WERI-Rb-1 (cell line): Measurements from ENCODE around the gene CIAO3.
"Not testable (repeated sequence)": the region's sequence is repeated elsewhere in the genome, so short reads cannot be mapped to it uniquely, and the experiment has no call there.

Experiments used
- DNase-seq: peaks from one replicate; pipeline ENCODE4 v3.0.0-alpha.2; 2020
- H3K27ac ChIP-seq: fragments of 250-450 bp; sonication (Bioruptor Pico); 2 replicates; pipeline ENCODE4 v1.5.1; 2020; ENCODE audit warnings: mild to moderate bottlenecking, moderate library complexity
- H3K27me3 ChIP-seq: fragments of 250-450 bp; sonication (Bioruptor Pico); 2 replicates; pipeline ENCODE4 v1.5.1; 2021; ENCODE audit warnings: mild to moderate bottlenecking, low read depth, moderate library complexity; ENCODE audit not compliant: insufficient read depth, severe bottlenecking
- H3K36me3 ChIP-seq: fragments of 250-450 bp; sonication (Bioruptor Pico); 2 replicates; pipeline ENCODE4 v1.5.1; 2020; ENCODE audit warnings: mild to moderate bottlenecking, moderate library complexity
- H3K4me3 ChIP-seq: 2 replicates; pipeline ENCODE4 v1.5.1; 2011; ENCODE audit warnings: low read depth, mild to moderate bottlenecking, control low read depth, low read length
- H3K9me3 ChIP-seq: fragments of 250-450 bp; sonication (Bioruptor Pico); 2 replicates; pipeline ENCODE4 v1.5.1; 2021; ENCODE audit warnings: mild to moderate bottlenecking, moderate library complexity; ENCODE audit not compliant: severe bottlenecking
- TF ChIP-seq, protein P1 (sequence below): IDR thresholded peaks from 2 replicates; pipeline ENCODE4 v1.5.1; 2011; ENCODE audit warnings: low read depth, mild to moderate bottlenecking, control low read depth, inconsistent platforms, low read length

CIAO3 gene

DNA sequence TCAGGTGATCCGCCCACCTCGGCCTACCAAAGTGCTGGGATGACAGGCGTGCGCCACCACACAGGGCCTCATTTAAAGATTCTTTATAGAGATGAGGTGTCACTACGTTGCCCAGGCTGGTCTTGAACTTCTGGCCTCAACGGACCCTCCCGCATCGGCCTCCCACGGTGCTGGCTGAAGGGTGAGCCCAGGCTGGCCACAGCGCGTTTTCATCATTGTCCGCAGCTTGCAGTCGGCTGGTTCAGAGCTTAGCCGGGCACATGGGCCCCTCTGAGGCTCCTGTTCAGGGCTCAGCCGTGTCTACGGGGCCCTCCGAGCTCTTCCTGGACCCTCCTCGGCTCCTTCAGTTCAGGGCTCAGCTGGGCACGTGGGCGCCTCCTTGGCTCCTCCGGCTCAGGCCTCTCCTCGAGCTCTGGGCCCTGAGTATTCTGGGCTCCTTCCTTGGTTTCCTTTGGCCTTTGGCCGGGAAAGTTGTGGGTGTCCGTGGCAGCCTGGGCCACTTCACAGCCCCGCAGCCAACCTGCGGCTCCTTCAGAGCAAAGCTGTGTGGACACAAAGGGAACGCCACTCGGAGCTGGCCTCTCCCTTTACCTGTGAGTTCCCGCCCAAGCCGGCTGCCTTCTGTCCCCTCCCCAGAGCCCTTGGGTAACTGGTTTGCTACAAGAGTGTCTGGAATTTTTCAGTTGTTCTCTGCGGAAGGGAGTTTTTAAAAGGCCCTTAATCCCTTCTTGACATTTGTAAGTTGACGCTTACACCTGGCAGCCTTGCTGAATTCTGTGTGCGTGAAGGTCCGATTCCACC, 18.5 kb upstream of the CIAO3 start:
- Histone ChIP-seq H3K27me3 (no peaks in the 10 kb centered on the region), H3K4me3 (no peak overlapping the region), H3K27ac (no peak overlapping the region; the same call in 1 of the 2 replicates), H3K9me3 (no peaks in the 10 kb centered on the region), H3K36me3 (no peaks in the 10 kb centered on the region)
- TF ChIP-seq, protein P1, sequence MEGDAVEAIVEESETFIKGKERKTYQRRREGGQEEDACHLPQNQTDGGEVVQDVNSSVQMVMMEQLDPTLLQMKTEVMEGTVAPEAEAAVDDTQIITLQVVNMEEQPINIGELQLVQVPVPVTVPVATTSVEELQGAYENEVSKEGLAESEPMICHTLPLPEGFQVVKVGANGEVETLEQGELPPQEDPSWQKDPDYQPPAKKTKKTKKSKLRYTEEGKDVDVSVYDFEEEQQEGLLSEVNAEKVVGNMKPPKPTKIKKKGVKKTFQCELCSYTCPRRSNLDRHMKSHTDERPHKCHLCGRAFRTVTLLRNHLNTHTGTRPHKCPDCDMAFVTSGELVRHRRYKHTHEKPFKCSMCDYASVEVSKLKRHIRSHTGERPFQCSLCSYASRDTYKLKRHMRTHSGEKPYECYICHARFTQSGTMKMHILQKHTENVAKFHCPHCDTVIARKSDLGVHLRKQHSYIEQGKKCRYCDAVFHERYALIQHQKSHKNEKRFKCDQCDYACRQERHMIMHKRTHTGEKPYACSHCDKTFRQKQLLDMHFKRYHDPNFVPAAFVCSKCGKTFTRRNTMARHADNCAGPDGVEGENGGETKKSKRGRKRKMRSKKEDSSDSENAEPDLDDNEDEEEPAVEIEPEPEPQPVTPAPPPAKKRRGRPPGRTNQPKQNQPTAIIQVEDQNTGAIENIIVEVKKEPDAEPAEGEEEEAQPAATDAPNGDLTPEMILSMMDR: no peak
- DNase-seq: no peak

DNA sequence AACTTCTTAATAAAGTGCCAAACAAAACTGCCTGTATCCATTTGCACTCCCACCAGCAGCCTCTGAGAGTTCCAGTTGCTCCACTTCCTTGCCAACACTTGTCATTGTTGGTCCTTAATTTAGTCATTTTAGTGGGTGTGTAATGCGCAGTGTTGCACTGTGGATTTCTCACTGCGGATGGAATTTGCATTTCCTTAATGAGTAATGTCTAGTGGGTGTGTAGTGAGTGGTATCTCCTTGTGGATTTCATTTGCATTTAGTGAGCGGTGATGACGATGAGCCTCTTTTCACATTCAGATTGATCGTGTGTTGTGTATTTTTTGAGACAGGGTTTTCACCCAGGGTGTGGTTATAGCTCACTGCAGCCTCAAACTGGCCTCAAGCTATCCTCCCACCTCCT, 15.6 kb upstream of the CIAO3 start:
- TF ChIP-seq, protein P1: no peak
- H3K27me3 ChIP-seq: no peaks in the 10 kb centered on the region
- no peaks in the 10 kb centered on the region for H3K9me3 ChIP-seq
- no peak for DNase-seq
- no peak overlapping the region for H3K4me3 ChIP-seq
- H3K27ac ChIP-seq: no peak overlapping the region
- H3K36me3 ChIP-seq: no peaks in the 10 kb centered on the region

DNA sequence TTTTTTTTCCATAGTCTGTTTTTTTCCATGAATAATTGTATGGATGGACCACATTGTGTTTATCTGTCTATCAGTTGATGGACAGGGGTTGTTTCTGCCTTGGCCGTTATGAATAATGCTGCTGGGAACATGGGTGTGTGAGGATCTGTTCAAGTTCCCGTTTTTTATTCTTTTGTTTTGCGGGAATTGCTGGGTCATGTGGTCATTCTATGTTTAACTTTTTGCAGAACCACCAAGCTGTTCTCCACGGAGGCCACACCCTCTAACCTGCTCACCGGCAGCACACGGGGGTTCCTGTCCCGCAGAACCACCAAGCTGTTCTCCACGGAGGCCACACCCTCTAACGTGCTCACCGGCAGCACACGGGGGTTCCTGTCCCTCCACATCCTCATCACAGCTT, 13.9 kb upstream of the CIAO3 start:
- TF ChIP-seq, protein P1: no peak
- no peak for DNase-seq
- no peaks in the 10 kb centered on the region for H3K27me3 ChIP-seq
- no peaks in the 10 kb centered on the region for H3K36me3 ChIP-seq
- H3K27ac ChIP-seq: no peak overlapping the region
- H3K9me3 ChIP-seq: no peaks in the 10 kb centered on the region
- no peak overlapping the region for H3K4me3 ChIP-seq

DNA sequence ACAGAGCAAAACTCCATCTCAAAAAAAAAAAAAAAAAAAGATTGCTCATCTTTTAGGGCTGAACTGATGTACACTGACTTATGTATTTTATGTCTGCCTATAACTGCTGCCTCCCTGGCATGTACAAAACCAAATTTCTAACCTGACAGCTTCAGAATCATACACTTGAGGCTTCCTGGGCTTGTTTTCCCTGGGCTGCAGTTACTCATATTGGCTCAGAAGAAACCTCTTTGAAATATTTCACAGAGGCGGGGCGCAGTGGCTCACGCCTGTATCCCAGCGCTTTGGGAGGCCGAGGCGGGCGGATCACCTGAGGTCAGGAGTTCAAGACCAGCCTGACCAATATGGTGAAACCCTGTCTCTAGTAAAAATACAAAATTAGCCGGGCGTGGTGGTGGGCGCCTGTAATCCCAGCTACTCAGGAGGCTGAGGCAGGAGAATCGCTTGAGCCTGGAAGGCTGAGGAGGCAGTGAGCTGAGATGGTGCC, 13.4 kb upstream of the CIAO3 start:
- not testable (repeated sequence) for H3K27ac ChIP-seq, H3K4me3 ChIP-seq, H3K9me3 ChIP-seq, H3K36me3 ChIP-seq, H3K27me3 ChIP-seq, DNase-seq

DNA sequence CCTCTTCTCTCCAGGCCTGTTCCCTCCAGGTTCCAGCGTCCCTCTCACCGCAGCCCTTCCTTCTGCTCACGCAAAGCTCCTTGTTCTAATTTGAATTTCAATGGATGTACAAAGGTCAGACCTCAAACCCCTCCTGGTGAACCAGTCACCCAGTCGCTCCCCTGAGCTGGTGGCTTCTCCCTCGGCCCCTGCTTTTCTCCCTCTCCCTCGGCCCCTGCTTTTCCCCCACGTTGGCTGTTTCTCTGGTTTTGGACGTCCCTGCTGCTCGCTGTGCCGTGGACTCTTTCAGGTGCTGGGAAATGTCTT, 11.2 kb upstream of the CIAO3 start:
- TF ChIP-seq, protein P1: no peak
- Histone ChIP-seq H3K27ac (peak overlapping the region; percentile 83), H3K9me3 (no peaks in the 10 kb centered on the region), H3K4me3 (peak overlapping the region; percentile 50), H3K27me3 (no peaks in the 10 kb centered on the region), H3K36me3 (no peaks in the 10 kb centered on the region)
- DNase-seq: no peak

DNA sequence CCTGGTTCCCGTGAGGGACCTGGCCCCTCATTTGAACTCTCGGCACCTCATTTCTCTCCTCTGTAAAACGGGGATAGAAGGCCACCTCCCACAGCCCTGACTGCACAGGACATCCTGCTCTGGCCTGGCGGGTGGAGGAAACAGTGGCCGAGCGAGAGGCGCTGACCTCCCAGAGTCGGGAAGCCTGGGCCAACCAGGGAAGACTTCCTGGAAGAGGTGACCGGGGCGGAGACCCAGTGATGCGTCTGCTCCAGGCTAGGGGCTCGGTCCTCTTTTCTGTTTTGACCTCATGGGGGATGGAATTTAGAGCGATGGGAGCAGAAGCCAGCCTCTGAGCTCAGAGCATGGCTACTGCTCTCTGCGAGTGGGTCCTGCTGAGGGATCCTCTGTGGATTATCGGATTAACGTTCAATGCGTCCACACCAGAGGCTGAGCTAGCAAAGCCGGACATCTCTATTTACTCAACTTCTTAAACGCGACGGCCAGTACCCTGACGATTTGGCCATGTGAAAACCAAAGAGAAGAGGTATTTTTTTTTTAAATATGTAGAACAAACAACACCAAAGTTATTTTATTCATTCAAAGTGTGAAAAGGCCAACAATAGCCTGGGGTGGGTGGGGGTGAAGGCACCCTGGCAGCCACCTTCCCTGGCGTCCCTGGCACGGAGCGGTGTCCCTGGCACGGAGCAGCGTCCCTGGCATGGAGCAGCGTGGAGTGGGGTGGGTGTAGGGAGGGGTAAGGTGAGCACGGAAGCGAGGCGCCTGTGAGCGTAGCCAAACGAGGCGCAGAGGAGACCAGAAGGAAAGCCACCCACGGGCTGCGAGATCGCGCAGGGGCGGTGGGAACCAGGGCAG, 10.6 kb upstream of the CIAO3 start:
- H3K27ac ChIP-seq: peak overlapping the region; percentile 83
- no peaks in the 10 kb centered on the region for H3K9me3 ChIP-seq
- peak overlapping the region; percentile 50 for H3K4me3 ChIP-seq
- TF ChIP-seq, protein P1: no peak
- no peaks in the 10 kb centered on the region for H3K36me3 ChIP-seq
- DNase-seq: peak; percentile 83
- no peaks in the 10 kb centered on the region for H3K27me3 ChIP-seq
